ENCODE results near the gene ZBTB7C. TPM values are rescaled to one million over a fixed set of nuclear protein-coding genes. Genes with fewer than 3 reads are reported as not detected.

Gene ZBTB7C
- total RNA-seq, 1 donor, result 0.09 TPM

DNA sequence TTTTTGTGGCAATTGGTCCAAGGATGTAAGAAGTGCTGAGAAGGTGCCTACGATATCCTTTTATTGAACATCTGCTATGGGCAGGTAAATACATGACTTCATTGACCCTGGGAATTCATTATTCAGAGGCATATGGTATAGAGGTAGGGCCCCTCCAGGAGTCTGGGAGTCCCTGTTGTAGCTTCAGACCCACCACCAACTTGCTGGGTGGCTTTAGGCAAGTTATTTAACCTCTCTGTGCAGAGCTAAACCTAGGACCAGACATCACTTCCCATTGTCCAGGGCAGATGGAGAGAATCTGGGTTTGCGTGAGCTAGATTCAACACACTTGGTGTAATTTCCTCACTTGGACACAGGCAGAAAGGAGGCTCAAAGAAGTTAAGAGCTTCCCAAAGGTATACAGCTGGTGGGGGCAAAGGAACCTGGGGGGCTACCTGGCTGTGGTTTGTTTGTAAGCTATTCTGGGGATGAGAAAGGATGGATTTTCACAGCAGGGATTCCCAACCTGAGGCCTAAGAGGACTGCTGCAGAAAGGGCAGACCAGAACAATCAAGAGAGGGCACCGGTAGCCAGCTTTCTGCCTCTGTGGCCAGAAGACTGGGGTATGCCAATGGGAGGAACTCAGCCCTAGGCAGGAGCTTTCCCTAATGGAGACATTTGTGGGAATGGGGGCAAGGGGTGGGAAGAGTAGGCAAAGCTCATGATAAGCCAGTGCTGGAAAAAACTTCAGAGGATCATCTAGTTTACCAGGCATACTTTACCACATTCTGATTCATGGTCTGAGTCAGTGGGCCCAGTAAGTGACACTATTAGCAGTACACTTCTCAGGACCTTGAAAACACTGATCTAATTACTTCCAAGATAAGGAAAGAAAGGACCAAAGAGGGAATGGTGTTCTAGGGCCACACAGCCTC, 376.1 kb downstream of the ZBTB7C start:
- DNase-seq (ENCODE audit: low read depth), result no peak
- no peak overlapping the region for H3K4me3 ChIP-seq (ENCODE audit: low read depth, low read length)
- TF ChIP-seq CTCF (IDR thresholded peaks at IDR 0.05; ENCODE audit: insufficient read depth, low read length), result no peak

GRCh38 chr18:48031641-48032040, 377.5 kb downstream of the ZBTB7C start:
- TF ChIP-seq CTCF (IDR thresholded peaks at IDR 0.05; ENCODE audit: insufficient read depth, low read length), result no peak
- no peak for DNase-seq (ENCODE audit: low read depth)
- H3K4me3 ChIP-seq (ENCODE audit: low read depth, low read length), result no peak overlapping the region

DNA sequence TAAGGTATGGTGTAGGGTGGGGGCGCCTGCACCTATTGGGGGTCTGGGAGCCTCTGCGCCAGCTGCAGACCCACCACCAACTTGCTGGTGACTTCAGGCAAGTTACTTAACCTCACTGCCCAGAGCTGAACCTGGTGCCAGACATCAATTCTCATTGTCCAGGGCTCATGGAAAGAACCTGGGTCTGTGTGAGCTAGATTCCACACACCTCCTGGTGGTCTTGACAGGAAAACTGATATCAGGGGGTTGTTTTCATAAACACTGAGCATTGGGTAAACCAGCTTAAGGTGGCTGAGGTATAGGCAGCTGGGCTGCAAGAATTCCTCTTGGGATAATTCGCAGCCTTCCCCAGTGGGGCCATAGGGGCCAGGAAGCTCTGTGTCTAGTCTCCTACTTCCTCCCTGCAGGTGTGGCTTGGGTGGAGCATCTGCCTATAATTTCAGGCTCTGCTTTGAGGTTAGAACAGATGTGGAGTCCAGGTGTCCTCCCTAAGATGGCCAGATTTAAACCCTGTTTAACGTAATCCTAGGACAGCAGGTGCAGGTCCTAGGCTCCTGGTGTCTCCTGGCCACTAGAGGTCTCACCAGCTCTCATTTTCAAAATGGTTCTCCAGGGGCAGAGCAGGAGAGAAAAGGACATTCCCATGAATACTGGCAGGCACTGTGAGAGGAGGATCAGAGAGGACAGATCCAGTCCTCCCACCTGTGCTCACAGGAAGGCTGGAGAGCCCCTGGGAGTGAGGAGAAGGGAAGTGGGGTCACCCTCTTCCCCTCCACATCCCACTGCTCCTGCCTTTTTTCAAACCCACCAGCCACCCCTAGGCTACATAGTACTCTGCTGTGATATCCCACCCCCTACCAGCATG, 378.3 kb downstream of the ZBTB7C start:
- H3K4me3 ChIP-seq (ENCODE audit: low read depth, low read length), result no peak overlapping the region
- peak; percentile 80 for TF ChIP-seq CTCF (IDR thresholded peaks at IDR 0.05; ENCODE audit: insufficient read depth, low read length)
- DNase-seq (ENCODE audit: low read depth), result peak; percentile 67

DNA sequence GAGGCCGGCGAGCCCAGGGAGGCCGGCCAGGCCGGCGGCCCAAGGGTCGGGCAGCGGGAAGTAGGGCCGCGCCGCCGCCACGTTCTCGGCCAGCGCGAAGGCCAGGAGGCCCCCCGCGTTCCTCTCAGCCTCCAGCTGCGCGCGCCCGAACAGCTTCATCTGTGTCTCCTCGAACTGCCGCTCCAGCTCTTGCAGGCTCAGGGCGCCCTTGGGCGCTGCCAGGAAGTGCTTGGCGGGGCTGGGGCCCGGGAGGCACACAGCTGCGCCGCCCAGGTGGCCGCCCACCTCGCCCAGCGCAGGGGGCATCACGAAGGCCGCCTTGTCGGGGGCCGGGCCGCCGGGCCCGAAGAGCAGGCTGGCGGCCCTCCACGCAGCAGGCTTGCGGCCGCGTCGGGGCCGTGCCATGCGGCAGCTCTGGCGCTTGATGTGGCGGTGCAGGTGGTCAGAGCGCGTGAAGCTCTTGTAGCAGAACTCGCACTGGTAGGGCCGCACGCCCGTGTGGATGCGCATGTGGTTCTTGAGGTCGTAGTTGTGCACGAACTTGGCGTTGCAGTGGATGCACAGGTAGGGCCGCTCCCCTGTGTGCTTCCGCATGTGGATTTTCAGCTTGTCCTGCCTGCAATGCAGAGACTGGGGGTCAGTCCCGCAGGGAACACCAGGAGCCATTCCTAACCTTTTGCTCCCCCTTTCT, 379.7 kb downstream of the ZBTB7C start:
- DNase-seq (ENCODE audit: low read depth), result no peak
- TF ChIP-seq CTCF (IDR thresholded peaks at IDR 0.05; ENCODE audit: insufficient read depth, low read length), result no peak
- H3K4me3 ChIP-seq (ENCODE audit: low read depth, low read length), result no peak overlapping the region

- no peak for TF ChIP-seq CTCF (IDR thresholded peaks at IDR 0.05; ENCODE audit: insufficient read depth, low read length)
- no peak overlapping the region for H3K4me3 ChIP-seq (ENCODE audit: low read depth, low read length)
- no peak for DNase-seq (ENCODE audit: low read depth)
These were observed 380.5 kb downstream of the ZBTB7C start for GRCh38 chr18:48028696-48029095.

GRCh38 chr18:48028081-48028480, 381.1 kb downstream of the ZBTB7C start:
- no peak for DNase-seq (ENCODE audit: low read depth)
- no peak overlapping the region for H3K4me3 ChIP-seq (ENCODE audit: low read depth, low read length)
- TF ChIP-seq CTCF (IDR thresholded peaks at IDR 0.05; ENCODE audit: insufficient read depth, low read length), result no peak
